ENCODE results near the gene SP140.
"Not testable (repeated sequence)": the region's sequence is repeated elsewhere in the genome, so short reads cannot be mapped to it uniquely, and the experiment has no call there.

SP140 gene

DNA sequence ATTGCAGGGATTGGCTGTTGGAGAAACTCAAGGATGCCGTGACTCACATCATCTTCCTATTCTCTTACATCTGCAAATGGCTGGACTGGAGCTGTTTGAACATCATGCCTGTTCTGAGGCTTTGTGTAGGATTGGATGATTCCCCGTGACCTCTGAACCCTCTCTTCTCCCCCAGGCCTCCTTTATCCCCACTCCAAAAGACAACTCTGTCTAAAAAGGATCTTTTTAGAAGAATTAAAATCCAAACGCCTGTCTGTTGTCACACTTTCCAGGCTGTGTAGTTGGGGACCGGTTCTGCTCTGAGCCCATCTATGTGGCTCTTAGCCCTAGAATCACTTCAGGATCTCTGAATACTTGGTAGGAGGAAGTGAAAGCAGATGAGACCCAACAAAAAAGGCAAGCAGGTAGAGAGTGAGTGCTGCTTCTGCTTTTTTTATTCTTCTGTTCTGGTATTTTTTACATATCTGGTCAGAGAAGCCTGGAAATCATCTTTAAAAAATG is 565 bp downstream of the SP140 start:
- DNase-seq, result no peak

DNA sequence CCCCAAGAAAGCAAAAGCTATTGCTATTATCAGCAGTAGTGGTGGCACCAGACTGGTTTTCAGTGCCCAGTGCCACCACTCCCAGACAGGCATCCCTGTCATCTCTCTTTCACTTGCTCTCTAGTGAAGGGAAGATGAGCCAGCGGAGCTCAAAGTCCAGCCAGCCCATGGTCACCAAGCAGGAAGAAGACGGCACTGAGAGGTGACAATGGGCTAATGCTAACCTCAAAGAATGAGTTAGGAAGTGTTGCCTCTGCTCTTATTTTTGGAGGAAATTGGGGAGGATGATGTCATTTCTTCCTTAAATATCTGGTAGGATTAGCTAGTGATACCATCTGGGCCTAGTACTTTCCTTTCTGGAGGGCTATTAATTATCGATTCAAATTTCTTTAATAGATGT is 1.7 kb downstream of the SP140 start:
- no peak for DNase-seq

DNA sequence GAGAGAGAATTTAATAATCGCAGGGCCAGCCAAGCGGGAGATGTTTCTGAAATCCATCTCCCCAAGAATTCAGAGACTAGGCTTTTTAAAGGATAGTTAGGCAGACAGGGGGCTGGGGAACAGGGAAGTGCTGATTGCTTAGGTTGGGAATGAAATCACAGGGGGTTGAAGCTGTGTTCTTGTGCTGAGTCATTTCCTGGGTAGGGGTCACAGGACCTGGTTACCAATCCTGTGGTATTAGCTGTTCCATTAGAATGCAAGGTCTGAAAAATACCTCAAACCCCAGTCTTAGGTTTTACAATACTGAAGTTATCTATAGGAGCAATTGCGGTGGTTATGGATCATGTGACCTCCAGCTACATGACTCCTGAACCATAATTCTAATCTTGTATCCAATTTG is 4.6 kb downstream of the SP140 start:
- DNase-seq, result no peak

DNA sequence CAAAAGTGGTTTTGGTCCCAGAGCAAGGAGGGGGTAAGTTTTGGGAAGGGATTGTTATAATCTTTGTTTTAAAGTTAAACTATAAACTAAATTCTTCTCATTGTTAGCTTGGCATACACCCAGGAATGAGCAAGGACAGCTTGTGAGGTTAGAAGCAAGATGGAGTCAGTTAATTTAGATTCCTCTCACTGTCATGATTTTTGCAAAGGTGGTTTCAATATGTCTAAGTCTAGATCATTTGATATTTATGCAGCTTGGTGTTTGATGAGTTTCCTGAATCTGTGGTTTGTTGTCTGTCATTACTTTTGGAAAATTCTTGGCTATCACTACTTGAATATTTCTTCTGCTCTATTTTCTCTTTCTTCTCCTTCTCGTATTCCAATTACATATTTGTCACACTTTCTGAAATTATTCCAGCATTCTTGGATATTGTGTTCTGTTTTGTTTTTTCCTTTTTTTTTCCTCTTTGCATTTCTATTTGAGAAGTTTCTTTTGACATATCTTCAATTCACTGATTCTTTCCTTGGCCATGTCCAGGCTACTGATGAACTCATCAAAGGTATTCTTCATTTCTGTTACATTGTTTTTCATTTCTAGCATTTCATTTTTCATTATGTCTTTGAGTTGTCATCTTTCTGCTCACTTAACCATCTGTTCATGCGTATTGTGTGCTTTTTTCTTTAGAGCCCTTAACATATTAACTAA is 5.1 kb downstream of the SP140 start:
- DNase-seq, result no peak

DNA sequence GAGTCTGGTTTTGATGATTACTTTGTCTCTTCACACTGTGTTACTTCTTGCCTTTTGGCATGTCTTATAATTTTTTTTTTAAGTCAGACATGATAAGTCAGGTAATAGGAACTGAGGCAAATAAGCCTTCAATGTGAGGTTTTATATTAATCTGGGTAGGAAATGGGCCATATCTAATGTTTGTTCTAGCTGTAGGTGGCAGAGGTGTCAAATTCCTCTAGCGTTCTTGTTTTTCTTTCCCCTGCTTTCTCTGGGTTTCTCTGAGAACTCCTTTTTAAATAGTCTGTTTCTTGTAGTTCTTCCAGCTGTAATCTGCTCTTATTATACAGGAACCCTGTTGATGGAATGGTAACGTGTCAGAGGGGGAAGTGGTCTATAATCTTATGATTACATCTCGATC is 5.7 kb downstream of the SP140 start:
- no peak for DNase-seq

DNA sequence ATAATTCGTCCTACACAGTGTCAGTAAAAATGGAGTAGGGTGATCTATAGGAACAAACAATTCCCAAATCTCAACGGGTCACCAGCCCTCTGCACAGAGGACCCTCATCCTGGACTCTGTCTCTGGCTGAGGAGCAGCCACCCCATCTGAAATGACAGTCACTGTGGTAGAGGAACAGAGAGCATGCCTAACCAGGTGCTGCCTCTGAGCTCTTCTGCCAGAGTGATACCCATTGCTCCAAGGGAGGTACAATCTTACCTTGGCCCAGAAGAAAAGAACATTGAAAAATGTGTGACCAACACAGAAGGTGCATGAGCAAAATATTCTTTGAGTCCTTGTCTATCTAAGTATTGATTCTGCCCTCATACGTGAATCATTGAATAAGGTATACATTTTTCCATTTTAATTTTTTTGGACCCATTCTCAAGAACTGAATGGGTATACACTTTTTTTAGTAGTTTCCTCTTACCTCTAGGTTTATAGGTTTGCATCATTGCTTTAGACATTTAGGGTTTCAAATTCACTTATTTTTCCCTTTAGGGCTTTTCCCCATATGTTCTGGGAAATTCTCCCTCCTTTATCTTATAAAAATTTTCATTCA is 8.7 kb downstream of the SP140 start:
- DNase-seq, result no peak

DNA sequence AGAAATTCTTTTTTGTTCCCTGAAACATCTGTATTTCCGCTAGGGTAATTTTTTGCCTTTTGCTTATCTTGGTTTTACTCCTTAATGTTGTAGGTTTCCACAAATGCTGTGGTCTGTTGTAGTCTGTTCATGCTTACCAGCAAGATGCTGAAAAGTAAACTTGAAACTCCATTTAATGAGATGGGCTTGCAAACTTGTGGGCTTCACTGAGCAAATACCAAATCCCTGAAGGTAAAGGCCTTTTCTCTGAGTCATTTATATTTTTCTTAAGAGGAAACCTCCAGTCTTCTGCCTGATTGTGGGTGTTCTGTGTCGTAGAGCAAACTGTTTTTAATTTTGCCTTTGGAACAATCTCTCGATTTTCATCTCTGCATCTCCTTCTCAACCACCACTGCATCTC is 9.3 kb downstream of the SP140 start:
- no peak for DNase-seq

DNA sequence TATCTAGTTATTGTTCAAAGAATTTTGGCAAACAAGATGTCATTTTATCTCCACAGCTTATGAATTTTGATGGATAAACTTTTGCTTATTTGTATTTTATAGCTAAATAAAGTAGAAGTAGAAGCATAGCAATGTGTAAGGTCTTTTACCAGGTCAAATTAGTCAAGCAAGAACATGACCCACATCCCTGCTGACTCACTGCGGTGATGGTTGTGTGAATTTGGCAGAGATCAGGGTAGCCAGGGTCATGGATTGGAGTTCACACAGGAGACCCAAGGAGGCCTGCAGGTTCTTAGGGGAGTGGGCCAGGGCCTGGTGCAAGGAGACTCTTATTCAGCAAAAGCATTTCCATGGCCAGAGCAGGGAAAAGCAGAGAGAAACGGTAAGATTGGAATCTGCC is 18.7 kb downstream of the SP140 start:
- DNase-seq, result no peak

DNA sequence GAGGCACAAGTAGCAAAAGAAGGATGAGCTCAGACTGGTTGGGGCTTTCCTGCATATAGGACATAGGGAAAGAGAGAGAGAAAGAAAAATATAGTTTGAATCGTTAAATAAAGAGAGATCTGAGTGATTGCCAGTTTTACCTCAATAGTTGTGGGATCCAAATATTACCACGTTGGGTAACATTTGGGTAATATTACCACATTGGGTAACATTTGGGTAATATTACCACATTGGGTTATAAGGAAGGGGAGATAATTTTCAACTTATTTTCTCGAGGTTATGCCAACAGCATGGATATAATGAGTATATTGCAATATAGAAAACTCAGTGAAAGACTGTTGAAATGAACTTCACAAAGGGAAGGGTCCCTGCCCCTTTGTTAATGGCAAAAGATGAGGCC is 20.7 kb downstream of the SP140 start:
- DNase-seq, result no peak

DNA sequence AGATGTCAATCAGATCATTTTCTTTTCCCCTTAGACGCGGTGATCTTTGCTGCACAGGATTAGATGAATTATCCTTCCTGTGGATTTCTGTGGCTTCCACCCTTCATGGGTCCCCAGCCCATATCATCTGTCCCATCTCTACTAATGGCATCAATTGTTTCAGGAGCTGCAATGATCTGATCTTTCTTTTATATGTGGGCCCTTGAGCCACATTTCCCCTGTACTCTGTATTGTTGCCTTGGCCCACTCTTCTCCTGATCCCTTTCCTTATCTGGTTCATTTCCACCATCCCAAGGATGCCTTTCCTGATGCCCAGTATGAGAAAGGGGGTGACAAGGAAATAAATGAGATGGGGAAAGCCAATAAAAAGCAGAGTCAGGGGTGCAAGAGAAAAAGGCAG is 24.7 kb downstream of the SP140 start:
- DNase-seq, result no peak

DNA sequence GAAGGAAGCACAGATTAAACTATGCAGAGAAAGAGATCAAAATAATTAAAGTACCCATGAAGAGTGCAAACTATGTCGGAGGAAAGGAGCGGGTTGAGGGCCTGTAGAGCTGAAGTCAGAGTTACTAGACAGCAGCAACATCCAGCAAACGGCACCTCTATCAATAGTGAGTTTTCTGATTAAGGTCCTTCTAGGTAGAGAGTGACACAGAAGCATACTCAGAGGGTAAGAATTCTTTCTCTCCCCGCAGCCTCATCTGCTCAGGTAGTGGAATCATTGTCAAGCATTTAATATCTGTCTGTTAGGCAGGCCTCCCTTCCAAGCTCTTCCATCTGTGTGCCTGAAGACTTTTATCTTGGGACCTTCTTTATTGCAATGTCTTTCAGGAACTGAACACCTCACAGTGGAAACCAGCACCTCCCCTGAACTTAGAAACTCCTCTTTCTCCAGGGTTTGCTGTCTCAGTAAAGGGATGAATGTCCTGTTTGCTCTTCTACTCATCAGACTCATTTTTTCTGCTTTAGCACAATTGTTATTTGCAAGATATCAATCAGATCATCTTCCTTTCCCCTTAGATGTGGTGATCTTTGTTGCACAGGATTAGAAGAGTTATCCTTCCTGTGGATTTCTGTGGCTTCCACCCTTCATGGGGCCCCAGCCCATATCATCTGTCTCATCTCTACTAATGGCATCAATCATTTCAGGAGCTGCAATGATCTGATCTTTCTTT is 28.8 kb downstream of the SP140 start:
- DNase-seq, result no peak

DNA sequence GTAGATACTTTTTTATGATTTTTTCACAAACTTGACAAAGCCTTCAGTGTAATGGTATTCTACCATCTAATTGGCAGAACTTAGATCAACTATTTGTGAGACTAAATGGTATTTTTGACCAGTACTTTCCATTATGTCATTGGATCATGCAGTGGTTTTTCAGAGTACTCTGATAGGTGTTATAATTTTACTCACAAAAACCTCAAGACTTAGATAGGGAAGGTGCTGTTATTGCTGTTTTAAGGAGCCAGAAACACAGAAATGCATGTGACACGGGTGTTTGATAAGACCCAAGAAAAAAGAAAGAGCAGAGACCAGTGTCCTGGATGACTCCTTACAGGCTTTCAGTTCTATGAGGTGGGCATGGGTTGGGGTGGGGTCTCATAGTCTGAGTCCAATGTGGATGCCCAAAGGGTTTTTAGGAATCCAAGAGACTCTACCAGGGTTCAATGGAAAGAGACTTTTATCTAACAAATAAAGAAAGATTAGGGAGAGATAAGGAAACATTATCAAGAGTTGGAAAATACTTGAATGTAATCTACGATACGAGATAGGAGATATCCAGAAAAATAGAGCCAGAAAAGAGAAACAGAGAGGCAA is 31.3 kb downstream of the SP140 start:
- no peak for DNase-seq

DNA sequence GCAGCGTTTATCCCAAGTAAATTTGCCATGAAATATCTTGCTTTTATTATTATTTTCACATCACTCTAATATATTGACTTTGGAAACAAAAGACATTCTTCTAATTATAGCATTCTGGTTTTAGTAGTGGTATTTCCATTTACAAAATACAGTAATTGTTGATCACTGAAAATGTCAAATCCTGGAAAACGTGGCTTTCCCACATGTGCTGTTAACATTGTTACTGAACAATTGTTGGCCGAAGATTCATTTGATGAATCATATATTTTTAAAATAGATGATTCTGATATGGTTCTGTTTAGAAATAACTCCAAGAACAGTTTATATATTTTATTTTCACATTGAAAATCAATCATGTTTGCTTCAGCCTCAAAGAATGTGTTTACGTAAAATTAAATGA is 32.9 kb downstream of the SP140 start:
- no peak for DNase-seq

DNA sequence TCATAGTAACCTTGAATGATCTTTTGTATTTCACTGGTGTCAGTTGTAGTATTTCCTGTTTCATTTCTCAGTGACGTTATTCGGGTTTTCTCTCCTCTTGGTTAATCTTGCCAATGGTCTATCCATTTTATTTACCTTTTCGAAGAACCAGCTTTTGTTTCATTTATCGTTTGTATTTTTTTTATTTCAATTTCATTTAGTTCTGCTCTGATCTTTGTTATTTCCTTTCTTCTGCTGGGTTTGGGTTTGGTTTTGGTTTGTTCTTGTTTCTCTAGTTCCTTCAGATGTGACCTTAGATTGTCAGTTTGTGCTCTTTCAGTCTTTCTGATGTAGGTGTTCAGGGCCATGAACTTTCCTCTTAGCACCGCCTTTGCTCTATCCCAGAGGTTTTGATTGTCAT is 36.7 kb downstream of the SP140 start:
- DNase-seq, result no peak

DNA sequence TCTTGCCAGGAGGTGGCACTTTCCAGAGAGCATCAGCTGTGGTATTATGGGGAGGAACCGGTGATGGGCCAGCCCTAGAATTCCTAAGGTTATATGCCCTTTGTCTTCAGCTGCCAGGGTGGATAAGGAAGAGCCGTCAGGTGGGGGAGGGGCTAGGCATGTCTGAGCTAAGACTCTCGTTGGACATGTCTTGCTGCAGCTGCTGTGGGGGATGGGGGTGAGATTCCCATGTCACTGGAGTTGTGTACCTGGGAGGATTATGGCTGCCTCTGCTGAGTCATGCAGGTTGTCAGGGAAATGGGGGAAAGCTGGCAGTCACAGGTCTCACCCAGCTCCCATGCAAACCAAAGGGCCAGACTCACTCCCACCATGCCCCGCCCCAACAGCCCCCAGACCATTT is 39.4 kb downstream of the SP140 start:
- not testable (repeated sequence) for DNase-seq

DNA sequence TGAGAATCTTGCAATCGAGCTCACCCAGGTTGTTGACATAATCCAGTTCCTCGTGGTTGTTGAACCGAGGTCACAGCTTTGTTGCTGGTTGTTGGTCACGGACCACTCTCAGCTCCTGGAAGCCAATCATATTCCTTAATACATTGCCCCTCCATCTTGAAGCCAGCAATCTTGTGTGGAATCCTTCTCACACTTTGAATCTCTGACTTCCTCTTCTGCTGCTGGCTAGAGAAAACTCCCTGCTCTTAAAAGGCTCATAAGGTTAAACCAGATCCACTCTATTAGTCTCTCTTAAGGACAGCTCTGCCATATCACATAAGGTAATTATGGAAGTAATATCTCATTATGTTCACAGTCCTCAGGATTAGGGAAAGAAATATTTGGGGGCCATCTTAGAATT is 41.1 kb downstream of the SP140 start:
- no peak for DNase-seq

DNA sequence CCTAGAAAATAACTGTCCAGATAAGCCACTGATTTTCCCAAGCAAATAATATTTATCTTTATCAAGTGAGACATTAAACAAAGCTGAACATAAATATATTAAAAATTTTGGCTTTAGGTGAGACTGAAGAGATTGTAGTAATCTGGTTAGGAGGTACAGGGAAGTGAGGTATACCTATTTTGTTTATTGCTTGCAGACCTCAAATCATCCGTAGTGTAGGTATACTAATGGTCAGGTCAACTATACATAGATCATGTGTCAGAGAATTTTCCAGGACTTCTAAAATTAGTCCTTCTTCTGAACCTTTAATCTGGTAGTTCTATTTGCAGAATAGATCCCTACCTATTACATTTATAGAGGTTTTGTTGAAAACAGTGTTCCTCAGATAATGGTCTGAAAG is 41.5 kb downstream of the SP140 start:
- no peak for DNase-seq

DNA sequence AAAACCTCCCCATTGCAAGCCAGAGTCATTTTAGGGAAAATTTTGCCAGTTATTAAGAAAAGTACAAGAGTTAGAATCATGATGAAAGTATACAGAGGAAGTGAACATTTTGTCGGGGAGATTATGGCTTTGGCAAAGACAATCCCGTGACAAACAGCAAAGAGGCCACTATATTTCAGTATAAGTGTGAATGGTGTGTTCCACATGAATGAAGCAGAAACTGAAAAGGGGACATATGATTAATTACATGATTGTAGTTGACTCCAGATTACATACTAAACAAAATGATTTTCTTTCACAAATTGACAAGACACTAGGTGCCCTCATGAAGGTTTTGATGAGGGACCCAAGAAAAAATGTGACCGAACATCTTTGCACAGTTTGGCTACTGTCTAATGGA is 42.0 kb downstream of the SP140 start:
- no peak for DNase-seq

DNA sequence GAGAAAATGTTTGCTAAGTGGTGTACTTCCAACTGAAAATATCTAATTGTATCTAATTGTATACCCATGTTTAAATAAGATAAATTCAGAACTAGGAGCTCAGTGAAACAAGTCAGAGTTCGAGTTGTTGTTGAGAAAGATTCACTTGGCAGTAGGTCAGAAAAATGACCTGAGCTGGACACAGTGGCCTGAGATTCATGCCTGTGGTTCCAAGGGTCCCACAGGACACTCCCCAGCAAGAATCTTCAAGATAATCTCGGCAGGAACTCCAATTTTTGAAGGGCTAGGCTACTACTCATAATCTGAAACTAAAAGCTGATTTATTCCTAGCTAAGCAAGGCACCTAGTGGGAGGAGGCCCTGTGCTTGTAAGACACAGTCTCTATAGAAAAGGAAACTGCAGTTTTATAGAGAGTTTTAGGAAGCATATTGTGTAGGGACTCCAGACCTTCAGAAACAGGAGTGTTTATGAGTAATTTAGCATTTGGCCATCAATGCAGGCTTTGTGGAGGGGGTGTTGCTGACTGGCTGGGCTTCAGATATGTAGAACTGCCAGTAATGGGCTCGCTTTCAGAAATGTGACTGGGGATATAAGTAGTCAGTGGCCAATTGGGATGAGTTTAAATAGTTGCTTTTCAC is 43.2 kb downstream of the SP140 start:
- no peak for DNase-seq

DNA sequence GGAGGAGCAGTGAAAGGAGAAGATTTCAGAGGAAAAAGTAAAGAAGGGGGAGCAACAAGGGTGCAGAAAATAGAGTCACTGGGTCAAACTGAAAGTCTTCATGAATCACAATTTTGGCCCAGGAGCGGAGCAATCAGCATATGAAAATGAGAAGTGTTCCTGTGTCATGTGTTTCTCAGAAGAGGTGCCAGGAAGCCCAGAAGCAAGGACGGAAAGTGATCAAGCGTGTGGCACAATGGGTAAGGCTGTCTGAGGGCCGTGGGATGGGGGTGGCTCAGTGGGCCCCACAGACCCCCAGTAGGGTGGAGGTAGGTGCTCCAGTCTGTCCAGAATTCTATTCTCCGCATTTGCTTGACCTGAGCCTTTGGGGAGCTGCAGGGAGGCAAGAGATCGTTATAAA is 44.2 kb downstream of the SP140 start:
- DNase-seq, result no peak

DNA sequence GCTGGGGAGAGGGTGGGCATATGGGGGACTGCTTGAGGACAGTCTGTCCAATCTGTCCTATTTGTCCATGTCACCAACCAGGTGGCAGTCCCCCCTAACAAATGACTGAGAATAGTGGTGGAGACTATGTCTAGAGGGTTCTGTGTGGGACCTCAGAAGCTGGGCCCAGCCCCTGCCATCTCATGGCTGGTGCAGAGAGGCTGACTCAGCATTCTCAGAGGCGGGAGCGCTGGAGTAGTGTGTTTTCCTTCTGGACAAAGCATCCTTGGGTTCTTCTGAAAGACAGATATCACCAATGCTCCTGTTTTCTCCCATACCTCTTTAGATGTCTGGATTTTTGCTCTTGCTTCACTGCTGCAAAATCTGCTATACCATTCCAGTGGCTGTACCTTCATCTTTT is 57.4 kb downstream of the SP140 start:
- no peak for DNase-seq

DNA sequence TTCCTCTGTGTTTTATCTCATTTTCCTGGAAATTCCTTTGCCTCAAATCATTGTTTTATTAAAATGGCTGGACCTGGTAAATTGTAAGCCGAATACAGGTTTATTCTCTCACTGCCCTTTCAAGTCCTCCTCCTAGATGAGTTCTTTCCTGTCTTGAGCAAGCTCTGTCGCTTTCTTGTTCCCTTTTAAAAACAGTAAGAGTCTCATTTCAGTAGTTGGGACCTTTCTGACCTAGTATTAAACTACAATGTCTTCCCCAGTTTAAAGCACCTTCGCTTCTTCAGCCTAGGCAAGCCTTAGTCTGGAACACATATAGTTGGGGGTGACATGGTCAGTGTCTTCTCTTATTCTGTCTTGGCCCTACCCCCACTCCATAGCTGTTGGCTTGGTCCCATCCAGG is 60.5 kb downstream of the SP140 start:
- DNase-seq, result no peak

DNA sequence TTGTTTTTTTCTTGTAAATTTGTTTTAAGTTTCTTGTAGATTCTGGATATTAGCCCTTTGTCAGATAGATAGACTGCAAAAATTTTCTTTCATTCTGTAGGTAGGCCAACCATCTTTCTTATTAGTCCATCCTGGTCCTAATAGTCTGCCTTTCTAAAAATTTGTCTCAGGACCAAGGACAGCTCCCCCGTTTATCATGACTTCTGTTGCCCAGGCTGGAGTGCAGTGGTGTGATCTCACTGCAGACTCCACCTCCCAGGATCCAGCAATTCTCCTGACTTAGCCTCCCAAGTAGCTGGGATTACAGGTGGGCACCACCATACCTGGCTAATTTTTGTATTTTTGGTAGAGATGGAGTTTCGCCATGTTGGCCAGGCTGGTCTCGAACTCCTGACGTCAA is 63.8 kb downstream of the SP140 start:
- DNase-seq, result not testable (repeated sequence)

Data from activated CD4-positive, CD25-positive, alpha-beta regulatory T cell treated with anti-CD3 and anti-CD28 coated beads, Interleukin-2, amount 50 U/mL, for 72 hours (primary cell).